HepG2 (cell line): ENCODE data around the gene RERE. TPM values are rescaled to one million over a fixed set of nuclear protein-coding genes. Genes with fewer than 3 reads are reported as not detected.

Source experiments
- DR1 ChIP-seq: sonication (generic); formaldehyde crosslinking; IDR thresholded peaks from 2 replicates; pipeline ENCODE4 v1.8.0; 2021; ENCODE audit warnings: mild to moderate bottlenecking, missing genetic modification reagents, inconsistent platforms
- ELF3 ChIP-seq: IDR thresholded peaks from 2 replicates; pipeline ENCODE4 v1.6.1; 2016; ENCODE audit warnings: missing genetic modification reagents, missing compliant biosample characterization
- HOXA5 ChIP-seq: sonication (generic); formaldehyde crosslinking; IDR thresholded peaks from 2 replicates; pipeline ENCODE4 v1.4.0; 2020; ENCODE audit warnings: missing genetic modification reagents
- HOXA9 ChIP-seq: sonication (generic); formaldehyde crosslinking; IDR thresholded peaks from 2 replicates; pipeline ENCODE4 v1.8.1; 2022; ENCODE audit warnings: missing genetic modification reagents, mild to moderate bottlenecking, moderate library complexity, borderline replicate concordance
- MED13 ChIP-seq: sonication (generic); formaldehyde crosslinking; IDR thresholded peaks from 2 replicates; pipeline ENCODE4 v1.5.0; 2020; ENCODE audit warnings: missing genetic modification reagents
- NAIF1 ChIP-seq: sonication (generic); formaldehyde crosslinking; IDR thresholded peaks from 2 replicates; pipeline ENCODE4 v1.5.0; 2020; ENCODE audit warnings: mild to moderate bottlenecking, missing genetic modification reagents, borderline replicate concordance
- NFYC ChIP-seq: IDR thresholded peaks from 2 replicates; pipeline ENCODE4 v1.6.1; 2016; ENCODE audit warnings: missing genetic modification reagents, missing compliant biosample characterization
- NKX3-1 ChIP-seq: sonication (generic); formaldehyde crosslinking; IDR thresholded peaks from 2 replicates; pipeline ENCODE4 v1.5.0; 2020; ENCODE audit warnings: missing genetic modification reagents
- PCBP2 ChIP-seq: fragments of 200-400 bp; formaldehyde crosslinking; optimal IDR thresholded peaks from 2 replicates; pipeline ENCODE3; 2018; ENCODE audit warnings: low read length, low read depth; ENCODE audit not compliant: poor library complexity, severe bottlenecking
- RBM39 ChIP-seq: fragments of 200-400 bp; formaldehyde crosslinking; IDR thresholded peaks from one replicate; pipeline ENCODE4 v1.6.1; 2018; ENCODE audit warnings: antibody characterized with exemption, mild to moderate bottlenecking, low read depth, low read length; ENCODE audit not compliant: poor library complexity, severe bottlenecking
- RCOR2 ChIP-seq: IDR thresholded peaks from 2 replicates; pipeline ENCODE4 v1.6.1; 2016; ENCODE audit warnings: missing biosample characterization, missing genetic modification reagents
- RELA ChIP-seq: sonication (generic); formaldehyde crosslinking; IDR thresholded peaks from 2 replicates; pipeline ENCODE4 v1.4.0; 2020; ENCODE audit warnings: missing genetic modification reagents
- TFE3 ChIP-seq: IDR thresholded peaks from 2 replicates; pipeline ENCODE4 v1.6.1; 2016
- ZFP82 ChIP-seq: sonication (generic); formaldehyde crosslinking; IDR thresholded peaks from 2 replicates; pipeline ENCODE4 v1.5.1; 2020; ENCODE audit warnings: mild to moderate bottlenecking, missing genetic modification reagents, borderline replicate concordance
- ZNF276 ChIP-seq: sonication (generic); formaldehyde crosslinking; IDR thresholded peaks from 2 replicates; pipeline ENCODE4 v1.4.0; 2020; ENCODE audit warnings: mild to moderate bottlenecking, low read depth, missing genetic modification reagents
- ZNF296 ChIP-seq: sonication (generic); formaldehyde crosslinking; conservative IDR thresholded peaks from 2 replicates; pipeline ENCODE4 v1.5.0; 2020; ENCODE audit warnings: mild to moderate bottlenecking, missing genetic modification reagents
- ZNF564 ChIP-seq: sonication (generic); formaldehyde crosslinking; IDR thresholded peaks from 2 replicates; pipeline ENCODE4 v1.8.1; 2023; ENCODE audit warnings: mild to moderate bottlenecking, missing genetic modification reagents
- ZNF569 ChIP-seq: sonication (generic); formaldehyde crosslinking; IDR thresholded peaks from 2 replicates; pipeline ENCODE4 v1.5.0; 2020; ENCODE audit warnings: mild to moderate bottlenecking, missing genetic modification reagents, moderate library complexity, borderline replicate concordance
- ZNF607 ChIP-seq: sonication (generic); formaldehyde crosslinking; IDR thresholded peaks from 2 replicates; pipeline ENCODE4 v1.5.1; 2020; ENCODE audit warnings: missing genetic modification reagents, mild to moderate bottlenecking, borderline replicate concordance
- polyA plus RNA-seq, 8 experiments: library from polyadenylated mRNA; depleted of rRNA in 3 of 8; stranded (reverse) in 7 of 8; unstranded in 1 of 8; fragments of >200 nt; fragmentation: Illumina TruSeq in 4 of 8; extraction: Trizol in 4 of 8; gene quantifications; 2 replicates each; pipeline versions ENCODE4 v1.2.1 to v1.2.3, GENCODE V29; 2011 to 2016; ENCODE audit warnings: low read depth in 4 of 8, missing spikeins in 1 of 8, mixed read lengths in 1 of 8; ENCODE audit not compliant: insufficient read depth in 1 of 8
- total RNA-seq, 5 experiments: library from RNA; depleted of rRNA; stranded (reverse); fragments of >200 nt; fragmentation: Illumina TruSeq; extraction: Trizol; gene quantifications; 2 replicates each; pipeline ENCODE4 v1.2.3, GENCODE V29; 2016; ENCODE audit warnings: low read depth in 1 of 5
- TF ChIP-seq, protein P1 (sequence below), 2 experiments: sonication (generic) in 1 of 2; formaldehyde crosslinking in 1 of 2; IDR thresholded peaks; 2 replicates each; pipeline versions ENCODE4 v1.5.1 to v1.6.1; 2011 to 2020; ENCODE audit warnings: borderline replicate concordance in 1 of 2, low read depth in 1 of 2, low read length in 1 of 2, mild to moderate bottlenecking in 1 of 2, missing genetic modification reagents in 1 of 2, moderate library complexity in 1 of 2
- TF ChIP-seq, protein P2 (sequence below): sonication (generic); formaldehyde crosslinking; IDR thresholded peaks from 2 replicates; pipeline ENCODE4 v1.4.0; 2020; ENCODE audit warnings: missing genetic modification reagents; ENCODE audit errors: not compliant biosample characterization

Gene RERE
- total and polyA plus RNA-seq, 2 of the 13 experiments (the other 11 are each of a cell fraction or from before 2014, with no cell fraction given): 18.3 to 21.9 TPM

- TF ChIP-seq ZNF276 (CRISPR knock-in tag): no peak
- TF ChIP-seq PCBP2: no peak
- peak; percentile 66 for TF ChIP-seq RBM39
- no peak for TF ChIP-seq ZNF296 (CRISPR knock-in tag)
- 0 out of 2 replicates have a peak, but pooled peaks have one; percentile 39 for TF ChIP-seq TFE3 (CRISPR knock-in tag)
- no peak for TF ChIP-seq HOXA9 (CRISPR knock-in tag)
- TF ChIP-seq NAIF1 (CRISPR knock-in tag): no peak
- TF ChIP-seq ELF3 (CRISPR knock-in tag): peak; percentile 66
- TF ChIP-seq, protein P1, sequence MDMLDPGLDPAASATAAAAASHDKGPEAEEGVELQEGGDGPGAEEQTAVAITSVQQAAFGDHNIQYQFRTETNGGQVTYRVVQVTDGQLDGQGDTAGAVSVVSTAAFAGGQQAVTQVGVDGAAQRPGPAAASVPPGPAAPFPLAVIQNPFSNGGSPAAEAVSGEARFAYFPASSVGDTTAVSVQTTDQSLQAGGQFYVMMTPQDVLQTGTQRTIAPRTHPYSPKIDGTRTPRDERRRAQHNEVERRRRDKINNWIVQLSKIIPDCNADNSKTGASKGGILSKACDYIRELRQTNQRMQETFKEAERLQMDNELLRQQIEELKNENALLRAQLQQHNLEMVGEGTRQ (IDR thresholded peaks at IDR 0.05; ENCODE audit: low read depth, low read length): no peak
- TF ChIP-seq, protein P1 (CRISPR knock-in tag; IDR thresholded peaks at IDR 0.05; ENCODE audit: borderline replicate concordance): no peak
- peak; percentile 74; the same call in 1 of the 2 replicates for TF ChIP-seq RELA (CRISPR knock-in tag)
- TF ChIP-seq ZNF564: peak; percentile 84; the same call in 1 of the 2 replicates
- TF ChIP-seq, protein P2, sequence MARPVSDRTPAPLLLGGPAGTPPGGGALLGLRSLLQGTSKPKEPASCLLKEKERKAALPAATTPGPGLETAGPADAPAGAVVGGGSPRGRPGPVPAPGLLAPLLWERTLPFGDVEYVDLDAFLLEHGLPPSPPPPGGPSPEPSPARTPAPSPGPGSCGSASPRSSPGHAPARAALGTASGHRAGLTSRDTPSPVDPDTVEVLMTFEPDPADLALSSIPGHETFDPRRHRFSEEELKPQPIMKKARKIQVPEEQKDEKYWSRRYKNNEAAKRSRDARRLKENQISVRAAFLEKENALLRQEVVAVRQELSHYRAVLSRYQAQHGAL (CRISPR knock-in tag): no peak
- 0 out of 2 replicates have a peak, but pooled peaks have one; percentile 40 for TF ChIP-seq HOXA5 (CRISPR knock-in tag)
- TF ChIP-seq RCOR2 (CRISPR knock-in tag): 0 out of 2 replicates have a peak, but pooled peaks have one; percentile 35
- TF ChIP-seq DR1 (CRISPR knock-in tag): no peak
- no peak for TF ChIP-seq ZFP82
- TF ChIP-seq NKX3-1 (CRISPR knock-in tag): no peak; the same call in 1 of the 2 replicates
- TF ChIP-seq ZNF569 (CRISPR knock-in tag): no peak
- TF ChIP-seq MED13 (CRISPR knock-in tag): no peak
- TF ChIP-seq NFYC (CRISPR knock-in tag): no peak; the same call in 1 of the 2 replicates
- TF ChIP-seq ZNF607: peak; percentile 57; the same call in 1 of the 2 replicates
These were observed 31.4 kb upstream of the RERE start (continued) for GRCh38 chr1:8848663-8849386.
